Dendritic cell treated with granulocyte-macrophage colony-stimulating factor and Interleukin-4, amounts not matched to agents 40 ng/mL and 50 ng/mL, for 4 days (primary cell): ENCODE measurements around the gene ATP1A2.

Experiments used
- H3K27ac Mint-ChIP-seq: one replicate; pipeline ENCODE4 v1.8.0; 2022; ENCODE audit warnings: mild to moderate bottlenecking, mixed read lengths
- H3K27me3 Mint-ChIP-seq: one replicate; pipeline ENCODE4 v1.8.0; 2022; ENCODE audit warnings: mild to moderate bottlenecking, mixed read lengths
- H3K36me3 Mint-ChIP-seq: one replicate; pipeline ENCODE4 v1.8.0; 2022; ENCODE audit warnings: low read depth, mixed read lengths
- H3K4me1 Mint-ChIP-seq: one replicate; pipeline ENCODE4 v1.8.0; 2022; ENCODE audit warnings: low read depth, mixed read lengths
- H3K4me3 Mint-ChIP-seq: one replicate; pipeline ENCODE4 v1.8.0; 2022; ENCODE audit warnings: mild to moderate bottlenecking, moderate library complexity, mixed read lengths
- H3K9me3 Mint-ChIP-seq: one replicate; pipeline ENCODE4 v1.8.0; 2022; ENCODE audit warnings: mixed read lengths
- intact Hi-C: fragments of 100-400 bp; cut with micrococcal nuclease; formaldehyde crosslinking; loops from one replicate; pipeline ENCODE4 v1.15.0; 2022

Gene ATP1A2

GRCh38 chr1:160092366-160093068 lies 23.0 kb upstream of the ATP1A2 start:
- H3K9me3 Mint-ChIP-seq = no peaks in the 10 kb centered on the region
- intact Hi-C loops = no loop called here
- H3K36me3 Mint-ChIP-seq = peaks cover 63% of the 10 kb centered on the region

GRCh38 chr1:160093069-160093395 lies 22.5 kb upstream of the ATP1A2 start:
- Mint-ChIP-seq H3K27me3 (no peaks in the 10 kb centered on the region), H3K4me1 (peaks cover 24% of the 10 kb centered on the region), H3K27ac (no peak overlapping the region), H3K4me3 (no peak overlapping the region), H3K36me3 (peaks cover 67% of the 10 kb centered on the region), H3K9me3 (no peaks in the 10 kb centered on the region)
- intact Hi-C loops = no loop called here

More at GRCh38 chr1:160092366-160093068, 23.0 kb upstream of the ATP1A2 start:
- Mint-ChIP-seq H3K27me3 (no peaks in the 10 kb centered on the region), H3K4me3 (no peak overlapping the region), H3K4me1 (peaks cover 19% of the 10 kb centered on the region), H3K27ac (no peak overlapping the region)

GRCh38 chr1:160093624-160094290 lies 21.8 kb upstream of the ATP1A2 start:
- intact Hi-C loops = no loop called here
- H3K27ac Mint-ChIP-seq = no peak overlapping the region
- H3K36me3 Mint-ChIP-seq = peaks cover 63% of the 10 kb centered on the region
- H3K27me3 Mint-ChIP-seq = no peaks in the 10 kb centered on the region
- peaks cover 25% of the 10 kb centered on the region for H3K4me1 Mint-ChIP-seq
- H3K4me3 Mint-ChIP-seq = no peak overlapping the region
- H3K9me3 Mint-ChIP-seq = no peaks in the 10 kb centered on the region

- Mint-ChIP-seq H3K4me3 (no peak overlapping the region), H3K27me3 (no peaks in the 10 kb centered on the region), H3K4me1 (peaks cover 28% of the 10 kb centered on the region), H3K9me3 (no peaks in the 10 kb centered on the region), H3K36me3 (peaks cover 58% of the 10 kb centered on the region), H3K27ac (no peak overlapping the region)
- intact Hi-C loops = no loop called here
These were observed 21.3 kb upstream of the ATP1A2 start for GRCh38 chr1:160094291-160094625.

- no peak overlapping the region for H3K4me3 Mint-ChIP-seq
- intact Hi-C loops = no loop called here
- H3K4me1 Mint-ChIP-seq = peaks cover 33% of the 10 kb centered on the region
- no peaks in the 10 kb centered on the region for H3K9me3 Mint-ChIP-seq
- H3K36me3 Mint-ChIP-seq = peaks cover 55% of the 10 kb centered on the region
- no peak overlapping the region for H3K27ac Mint-ChIP-seq
- H3K27me3 Mint-ChIP-seq = no peaks in the 10 kb centered on the region
These were observed 20.8 kb upstream of the ATP1A2 start for GRCh38 chr1:160094806-160095205.

GRCh38 chr1:160095382-160096105 lies 20.0 kb upstream of the ATP1A2 start:
- intact Hi-C loops = no loop called here
- no peak overlapping the region for H3K4me3 Mint-ChIP-seq
- no peaks in the 10 kb centered on the region for H3K27me3 Mint-ChIP-seq
- H3K9me3 Mint-ChIP-seq = no peaks in the 10 kb centered on the region
- peaks cover 35% of the 10 kb centered on the region for H3K4me1 Mint-ChIP-seq
- H3K27ac Mint-ChIP-seq = no peak overlapping the region
- peaks cover 53% of the 10 kb centered on the region for H3K36me3 Mint-ChIP-seq

GRCh38 chr1:160096274-160097116 lies 19.1 kb upstream of the ATP1A2 start:
- Mint-ChIP-seq H3K4me3 (no peak overlapping the region), H3K4me1 (peaks cover 45% of the 10 kb centered on the region), H3K36me3 (peaks cover 43% of the 10 kb centered on the region), H3K9me3 (no peaks in the 10 kb centered on the region), H3K27me3 (no peaks in the 10 kb centered on the region), H3K27ac (peak overlapping the region; percentile 80)
- intact Hi-C loops = no loop called here

- intact Hi-C loops = no loop called here
- peak overlapping the region; percentile 80 for H3K27ac Mint-ChIP-seq
- H3K4me3 Mint-ChIP-seq = peak overlapping the region; percentile 81
- H3K9me3 Mint-ChIP-seq = no peaks in the 10 kb centered on the region
- peaks cover 35% of the 10 kb centered on the region for H3K36me3 Mint-ChIP-seq
- no peaks in the 10 kb centered on the region for H3K27me3 Mint-ChIP-seq
- H3K4me1 Mint-ChIP-seq = peaks cover 53% of the 10 kb centered on the region
These were observed 18.2 kb upstream of the ATP1A2 start for GRCh38 chr1:160097151-160097910.

GRCh38 chr1:160097911-160098851 lies 17.4 kb upstream of the ATP1A2 start, which contains the start of gene IGSF8:
TSS of gene IGSF8 (minus strand) at chr1:160098619. CDS start at chr1:160098472, 147 bp downstream.
- H3K27me3 Mint-ChIP-seq = no peaks in the 10 kb centered on the region
- peak within 1 kb of the TSS; percentile 80 for H3K27ac Mint-ChIP-seq
- intact Hi-C loops = no loop called here
- peaks cover 61% of the 10 kb centered on the region for H3K4me1 Mint-ChIP-seq
- peaks cover 27% of the 10 kb centered on the region for H3K36me3 Mint-ChIP-seq
- no peaks in the 10 kb centered on the region for H3K9me3 Mint-ChIP-seq
- H3K4me3 Mint-ChIP-seq = peak within 1 kb of the TSS; percentile 81

- H3K9me3 Mint-ChIP-seq = no peaks in the 10 kb centered on the region
- H3K36me3 Mint-ChIP-seq = peaks cover 19% of the 10 kb centered on the region
- peak overlapping the region; percentile 69 for H3K4me3 Mint-ChIP-seq
- intact Hi-C loops = no loop called here
- H3K27ac Mint-ChIP-seq = peak overlapping the region; percentile 80
- H3K4me1 Mint-ChIP-seq = peaks cover 70% of the 10 kb centered on the region
- no peaks in the 10 kb centered on the region for H3K27me3 Mint-ChIP-seq
These were observed 16.6 kb upstream of the ATP1A2 start for GRCh38 chr1:160098852-160099561.

GRCh38 chr1:160099716-160100375 lies 15.7 kb upstream of the ATP1A2 start:
- Mint-ChIP-seq H3K4me3 (no peak overlapping the region), H3K27ac (peak overlapping the region; percentile 80), H3K9me3 (no peaks in the 10 kb centered on the region), H3K36me3 (peaks cover 10% of the 10 kb centered on the region), H3K4me1 (peaks cover 78% of the 10 kb centered on the region), H3K27me3 (no peaks in the 10 kb centered on the region)
- intact Hi-C loops = loop anchor here (2.0 to 5.0 kb wide), 5 partner anchors 62 to 277 kb away; no protein-coding TSS in a partner anchor
